Transverse colon (tissue), 4 donors: ENCODE results near the gene GLCE. TPM values are rescaled to one million over a fixed set of nuclear protein-coding genes. Genes with fewer than 3 reads are reported as not detected.

Source experiments
- DNase-seq: peaks from one replicate; pipeline ENCODE4 v3.0.0-alpha.2; 2019
- H3K27ac ChIP-seq, 4 donors: fragments of 200-600 bp; sonication (generic); 2 replicates each; pipeline ENCODE4 v1.5.1; 2016 to 2018; ENCODE audit warnings: inconsistent platforms in 4 of 4
- H3K27me3 ChIP-seq: fragments of 200-600 bp; sonication (generic); 2 replicates; pipeline ENCODE4 v1.5.1; 2017; ENCODE audit warnings: inconsistent platforms
- H3K36me3 ChIP-seq, 4 donors: fragments of 200-600 bp; sonication (generic); 2 replicates each; pipeline ENCODE4 v1.5.1; 2017 to 2019; ENCODE audit warnings: inconsistent platforms in 4 of 4
- H3K4me1 ChIP-seq, 4 donors: fragments of 200-600 bp; sonication (generic); 2 replicates each; pipeline ENCODE4 v1.5.1; 2017 to 2020; ENCODE audit warnings: inconsistent platforms in 4 of 4
- H3K4me3 ChIP-seq, 4 donors: fragments of 200-600 bp; sonication (generic); 1 replicate in 1 of 4; 2 replicates in 3 of 4; pipeline versions ENCODE4 v1.5.1 to v1.6.1; 2017 to 2019; ENCODE audit warnings: inconsistent platforms in 4 of 4
- H3K9me3 ChIP-seq, 2 donors: fragments of 200-600 bp; sonication (generic); 2 replicates each; pipeline ENCODE4 v1.5.1; 2017 to 2019; ENCODE audit warnings: inconsistent platforms in 2 of 2
- EP300 ChIP-seq: sonication (generic); formaldehyde crosslinking; IDR thresholded peaks from one replicate; pipeline ENCODE4 v1.6.1; 2017; ENCODE audit warnings: antibody characterized with exemption, low read depth
- POLR2A ChIP-seq: fragments of 450-650 bp; IDR thresholded peaks from one replicate; pipeline ENCODE4 v1.6.1; 2016; ENCODE audit warnings: antibody characterized with exemption, mild to moderate bottlenecking, moderate library complexity
- POLR2AphosphoS5 ChIP-seq, 3 donors: sonication (generic); formaldehyde crosslinking; IDR thresholded peaks; one replicate each; pipeline ENCODE4 v1.6.1; 2016; ENCODE audit warnings: antibody characterized with exemption in 3 of 3
- WGBS, 2 donors: methylation state at CpG; one replicate each; pipeline ENCODE4 v1.1.5; 2018; ENCODE audit warnings: low coverage in 1 of 2; 5-methylcytosine and 5-hydroxymethylcytosine counted together
- in situ Hi-C, 4 donors: fragments of 200-750 bp; cut with MboI; loops; one replicate each; pipeline versions ENCODE4 v1.15.0 to v1.15.1; 2017; ENCODE audit warnings: low sequenced_read_pairs in 3 of 4, low pct_ligation_motif_present in 1 of 4, low pct_unique_long_range_greater_than_20kb in 1 of 4
- intact Hi-C: fragments of 100-400 bp; cut with DNase I; formaldehyde crosslinking; loops from one replicate; pipeline ENCODE4 v1.15.1; 2023; ENCODE audit warnings: low total_unique reads
- total RNA-seq, 4 donors: library from RNA; depleted of rRNA; stranded (reverse); fragments of >200 nt; gene quantifications; one replicate each; pipeline ENCODE4 v1.1.0, GENCODE V29; 2016
- TF ChIP-seq, protein P1 (sequence below), 5 experiments: fragments of 200-600 bp in 3 of 5; fragments of 450-650 bp in 2 of 5; sonication (generic) in 3 of 5; IDR thresholded peaks; 1 replicate in 2 of 5; 2 replicates in 3 of 5; pipeline ENCODE4 v1.5.1; 2016 to 2017; ENCODE audit warnings: antibody characterized with exemption in 5 of 5, inconsistent platforms in 3 of 5, mild to moderate bottlenecking in 2 of 5, moderate library complexity in 1 of 5

Gene GLCE
- total RNA-seq, 4 donors from 2014 or later = 7.9 to 38.1 (median 25.4) TPM

DNA sequence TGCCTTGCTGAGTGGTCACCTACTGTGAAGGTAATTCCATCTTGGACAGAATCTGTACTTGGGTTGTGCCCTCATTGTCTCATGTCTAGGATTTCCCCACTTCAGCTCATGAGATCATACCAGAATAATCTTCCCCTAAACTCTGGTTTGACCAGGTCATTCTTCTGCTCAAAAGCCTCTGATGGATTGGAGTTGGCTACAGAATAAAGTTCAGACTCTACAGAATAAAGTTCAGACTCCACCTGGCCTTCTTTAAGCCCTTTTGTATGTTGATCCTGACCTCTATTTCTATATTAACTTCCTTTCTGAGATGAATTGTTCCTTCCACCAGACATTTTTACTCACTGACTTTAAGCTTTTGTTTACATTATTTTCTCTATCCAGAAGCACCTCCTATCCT, 6.4 kb upstream of the GLCE start:
- in situ Hi-C loops = no loop called here
- Histone ChIP-seq H3K4me1 (no peaks in the 10 kb centered on the region), H3K36me3 (no peaks in the 10 kb centered on the region), H3K27ac (no peak overlapping the region), H3K27me3 (no peaks in the 10 kb centered on the region), H3K9me3 (no peaks in the 10 kb centered on the region), H3K4me3 (no peak overlapping the region)
- intact Hi-C loops = no loop called here
- no peak for DNase-seq
- TF ChIP-seq POLR2AphosphoS5 (IDR thresholded peaks at IDR 0.05) (no peak), EP300 (no peak), POLR2A (no peak)
- TF ChIP-seq, protein P1, sequence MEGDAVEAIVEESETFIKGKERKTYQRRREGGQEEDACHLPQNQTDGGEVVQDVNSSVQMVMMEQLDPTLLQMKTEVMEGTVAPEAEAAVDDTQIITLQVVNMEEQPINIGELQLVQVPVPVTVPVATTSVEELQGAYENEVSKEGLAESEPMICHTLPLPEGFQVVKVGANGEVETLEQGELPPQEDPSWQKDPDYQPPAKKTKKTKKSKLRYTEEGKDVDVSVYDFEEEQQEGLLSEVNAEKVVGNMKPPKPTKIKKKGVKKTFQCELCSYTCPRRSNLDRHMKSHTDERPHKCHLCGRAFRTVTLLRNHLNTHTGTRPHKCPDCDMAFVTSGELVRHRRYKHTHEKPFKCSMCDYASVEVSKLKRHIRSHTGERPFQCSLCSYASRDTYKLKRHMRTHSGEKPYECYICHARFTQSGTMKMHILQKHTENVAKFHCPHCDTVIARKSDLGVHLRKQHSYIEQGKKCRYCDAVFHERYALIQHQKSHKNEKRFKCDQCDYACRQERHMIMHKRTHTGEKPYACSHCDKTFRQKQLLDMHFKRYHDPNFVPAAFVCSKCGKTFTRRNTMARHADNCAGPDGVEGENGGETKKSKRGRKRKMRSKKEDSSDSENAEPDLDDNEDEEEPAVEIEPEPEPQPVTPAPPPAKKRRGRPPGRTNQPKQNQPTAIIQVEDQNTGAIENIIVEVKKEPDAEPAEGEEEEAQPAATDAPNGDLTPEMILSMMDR (IDR thresholded peaks at IDR 0.05) = no peak

DNA sequence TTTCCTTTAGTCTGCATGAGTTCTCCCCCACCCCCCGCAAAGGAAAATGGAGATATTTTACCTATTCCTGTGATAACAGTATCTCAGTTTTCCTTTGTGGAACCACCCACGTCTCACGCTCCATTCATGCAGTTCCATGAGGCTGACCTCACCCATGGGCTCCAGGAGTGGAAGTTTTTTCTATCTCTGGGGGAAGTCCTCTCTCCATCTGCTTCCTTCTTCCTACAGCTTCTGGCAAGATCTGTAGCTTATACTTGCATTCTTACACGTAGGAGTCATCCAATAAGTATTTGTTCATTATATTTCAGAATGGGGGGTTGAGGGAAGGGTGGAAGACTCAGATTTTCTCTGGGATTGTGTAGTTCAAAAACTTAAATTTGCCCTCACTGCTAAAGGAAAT, 5.8 kb upstream of the GLCE start:
- in situ Hi-C loops = no loop called here
- Histone ChIP-seq H3K27me3 (no peaks in the 10 kb centered on the region), H3K9me3 (no peaks in the 10 kb centered on the region), H3K4me1 (peaks cover 0 to 2% (median 0%) of the 10 kb centered on the region in 4 donors), H3K36me3 (no peaks in the 10 kb centered on the region), H3K4me3 (no peak overlapping the region), H3K27ac (no peak overlapping the region)
- TF ChIP-seq EP300 = no peak
- TF ChIP-seq, protein P1 (IDR thresholded peaks at IDR 0.05) = no peak
- WGBS, 2 donors = 53 to 69% methylated on average over 3 to 4 of the region's 4 CpGs
- intact Hi-C loops = no loop called here
- DNase-seq = no peak

DNA sequence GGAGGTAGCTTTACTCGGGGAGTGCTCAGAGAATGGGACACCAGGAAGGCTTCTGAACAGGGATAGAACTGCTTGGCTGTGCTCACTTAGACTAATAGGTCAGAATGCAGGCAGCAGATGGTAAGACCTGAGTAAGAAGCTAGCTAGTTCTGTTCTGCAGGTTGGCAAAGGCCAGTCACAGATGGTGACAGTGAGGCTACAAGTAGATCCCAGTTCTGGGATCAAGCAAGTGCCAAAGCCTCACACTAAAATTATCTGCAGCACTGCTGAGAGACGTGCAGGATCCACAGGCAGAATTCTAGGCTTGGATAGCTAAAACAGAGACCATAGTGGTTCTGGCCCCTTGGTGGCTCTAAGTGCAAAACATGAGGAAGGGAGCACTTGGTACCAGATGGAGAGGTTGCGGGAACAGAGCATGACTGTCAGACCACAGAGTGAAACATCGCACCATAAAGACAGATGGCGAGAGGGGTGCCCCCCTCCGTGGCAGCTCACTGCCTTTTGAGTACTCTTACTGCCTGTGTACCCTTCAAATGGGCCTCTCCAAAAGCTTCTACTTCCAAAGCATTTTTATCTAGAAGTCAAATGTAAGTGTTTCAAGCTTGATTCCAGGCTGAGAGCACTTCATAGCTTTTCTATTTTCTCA, 3.6 kb upstream of the GLCE start:
- H3K27ac ChIP-seq = no peak overlapping the region
- DNase-seq = no peak
- no peaks in the 10 kb centered on the region for H3K27me3 ChIP-seq
- intact Hi-C loops = no loop called here
- no peaks in the 10 kb centered on the region for H3K36me3 ChIP-seq
- WGBS, 2 donors = 70 to 85% methylated on average over 3 to 6 of the region's 6 CpGs
- in situ Hi-C loops = no loop called here
- TF ChIP-seq POLR2A (no peak), POLR2AphosphoS5 (IDR thresholded peaks at IDR 0.05) (no peak)
- TF ChIP-seq, protein P1 (IDR thresholded peaks at IDR 0.05) = no peak
- peaks cover 0 to 7% (median 2%) of the 10 kb centered on the region in 4 donors for H3K4me1 ChIP-seq
- no peaks in the 10 kb centered on the region for H3K9me3 ChIP-seq
- H3K4me3 ChIP-seq = no peak overlapping the region

DNA sequence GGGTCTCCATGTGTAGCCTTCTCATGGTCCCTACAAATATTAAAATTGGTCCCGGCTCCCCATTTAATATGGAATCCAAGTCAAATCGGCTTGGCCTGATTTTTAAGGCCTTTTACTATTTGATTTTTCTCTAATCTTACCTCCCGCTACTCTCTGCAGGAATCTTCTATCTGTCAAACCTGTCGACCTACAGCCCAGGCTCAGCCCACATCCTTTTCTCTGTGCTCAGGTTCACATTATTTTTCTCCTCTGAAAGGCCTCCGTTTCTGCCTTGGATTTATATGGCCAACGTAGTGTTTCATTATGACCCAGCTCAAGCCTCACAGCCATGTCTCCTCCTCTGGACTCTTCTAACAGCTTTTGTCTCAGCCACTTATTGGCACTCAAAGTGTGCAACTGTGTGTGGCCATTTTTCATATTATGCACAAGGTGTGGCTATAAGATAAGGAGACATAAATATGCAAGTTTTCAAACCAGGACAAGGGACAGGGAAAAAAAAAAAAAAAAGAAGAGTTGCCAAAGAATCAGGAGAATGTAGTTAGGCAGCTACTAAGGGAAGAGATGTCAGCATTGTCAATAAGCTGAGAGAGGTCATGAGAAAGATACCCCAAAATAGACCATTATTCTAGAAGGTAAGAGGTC, 2.1 kb upstream of the GLCE start:
- WGBS, 2 donors = 66 to 83% methylated on average over 6 of the region's 6 CpGs
- no peak for DNase-seq
- TF ChIP-seq, protein P1 (IDR thresholded peaks at IDR 0.05) = no peak
- TF ChIP-seq POLR2A (no peak), POLR2AphosphoS5 (IDR thresholded peaks at IDR 0.05) (no peak), EP300 (no peak)
- no peak overlapping the region for H3K27ac ChIP-seq
- H3K36me3 ChIP-seq = no peaks in the 10 kb centered on the region
- H3K4me3 ChIP-seq = no peak overlapping the region
- H3K27me3 ChIP-seq = no peaks in the 10 kb centered on the region
- H3K4me1 ChIP-seq = peaks cover 0 to 18% (median 10%) of the 10 kb centered on the region in 4 donors
- H3K9me3 ChIP-seq = no peaks in the 10 kb centered on the region
- in situ Hi-C loops = no loop called here
- intact Hi-C loops = no loop called here
